Pancreas (tissue), 10 donors: Measurements from ENCODE around the gene CNTNAP5. TPM values are rescaled to one million over a fixed set of nuclear protein-coding genes. Genes with fewer than 3 reads are reported as not detected.

Source experiments
- ATAC-seq, 4 donors: fragments of 200-7000 bp; cut with Tn5 transposase; one replicate each; pipeline versions ENCODE4 v1.8.0 to v1.9.1; 2020; ENCODE audit warnings: mild to moderate bottlenecking in 4 of 4, moderate library complexity in 4 of 4
- DNase-seq, 6 donors: peaks; one replicate each; pipeline ENCODE4 v3.0.0-alpha.2; 2020
- FAIRE-seq: peaks from 2 replicates; lab custom pipeline; 2012; peaks lifted over from hg19 to GRCh38; lab: Jason Lieb, UNC
- H3K27ac ChIP-seq, 4 donors: fragments of 200-600 bp; sonication (generic); 1 replicate in 3 of 4; 2 replicates in 1 of 4; pipeline versions ENCODE4 v1.5.0 to v1.8.0; 2020
- H3K27me3 ChIP-seq, 4 donors: fragments of 200-600 bp; one replicate each; pipeline ENCODE4 v1.8.0; 2021
- H3K36me3 ChIP-seq, 3 donors: fragments of 200-600 bp; sonication (generic) in 1 of 3; one replicate each; pipeline versions ENCODE4 v1.5.0 to v1.8.0; 2020 to 2021
- H3K4me1 ChIP-seq, 3 donors: fragments of 200-600 bp; one replicate each; pipeline ENCODE4 v1.8.0; 2021
- H3K4me3 ChIP-seq, 4 donors: fragments of 200-600 bp; sonication (generic) in 2 of 4; one replicate each; pipeline versions ENCODE4 v1.5.0 to v1.8.0; 2020 to 2021
- H3K9me3 ChIP-seq, 4 donors: fragments of 200-600 bp; one replicate each; pipeline ENCODE4 v1.8.0; 2021
- WGBS, 2 donors: extraction: QIAGEN DNeasy Blood & Tissue Kit; methylation state at CpG; one replicate each; pipeline ENCODE4 v1.1.7; 2013; 5-methylcytosine and 5-hydroxymethylcytosine counted together
- intact Hi-C, 3 donors: fragments of 100-400 bp; cut with DNase I; formaldehyde crosslinking; loops; one replicate each; pipeline versions ENCODE4 v1.11.1 to v1.14.2; 2022
- polyA plus RNA-seq, 2 donors: library from polyadenylated mRNA; stranded (reverse); fragments of 200-250 nt; gene quantifications; one replicate each; pipeline ENCODE4 v1.2.3, GENCODE V29; 2013
- total RNA-seq, 6 donors: library from RNA; stranded (reverse); fragmentation: NEBNext Ultra II Directional in 4 of 6; extraction: Animal tissue kit (Norgen Biotek cat#: 25700) in 4 of 6; gene quantifications; one replicate each; pipeline versions ENCODE4 v1.2.1 to v1.2.4, GENCODE V29; 2021 to 2023
- TF ChIP-seq, protein P1 (sequence below), 4 donors: fragments of 200-600 bp; sonication (generic) in 3 of 4; IDR thresholded peaks; one replicate each; pipeline versions ENCODE4 v1.5.0 to v1.8.0; 2021; ENCODE audit warnings: antibody characterized with exemption in 4 of 4
- donor health status: healthy with polysubstance abuse.
- donor health status: DM: no; HTN: no; CAD: no; lungs with moderate emphysema.
- donor health status: DM: no; HTN: no; CAD: no.
- donor health status: control.
- donor health status: control.
- donor health status: Bipolar disorder and iron deficiency.
- donor health status: DM: yes; HTN: yes; CAD: no.
- donor health status: DM: no; HTN: no; CAD: no.
- donor health status: DM: no; HTN: no; CAD: no.
- donor health status: DM: yes; HTN: yes; CAD: no.

The CNTNAP5 gene
- total and polyA plus RNA-seq, 8 donors, result 0.05 to 0.43 (median 0.12) TPM

DNA sequence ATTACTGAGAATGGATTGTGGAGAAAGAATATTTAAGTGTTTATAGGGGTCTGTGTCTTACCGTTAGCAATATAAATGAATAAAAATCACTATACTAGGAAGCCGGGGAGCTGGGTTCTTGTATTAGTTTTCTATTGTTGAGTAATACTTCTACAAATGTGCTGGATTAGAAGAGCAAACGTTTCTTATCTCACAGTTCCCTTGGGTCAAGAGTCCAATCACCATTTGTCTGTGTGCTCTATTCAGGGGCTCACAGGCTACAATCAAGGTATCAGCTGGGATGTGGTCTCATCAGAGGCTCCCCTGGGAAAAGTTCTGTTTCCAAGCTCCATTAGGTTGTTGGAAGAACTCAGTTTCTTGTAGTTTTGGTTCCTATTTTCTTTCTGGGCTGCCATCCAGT lies 790.9 kb downstream of the CNTNAP5 start:
- DNase-seq (no peak), ATAC-seq (no peak), FAIRE-seq (no peak)
- Histone ChIP-seq H3K4me1 (no peaks in the 10 kb centered on the region), H3K4me3 (no peak overlapping the region), H3K36me3 (no peaks in the 10 kb centered on the region), H3K27me3 (no peaks in the 10 kb centered on the region), H3K27ac (no peak overlapping the region), H3K9me3 (no peaks in the 10 kb centered on the region)
- WGBS, 2 donors, result 38 to 51% methylated on average over 3 of the region's 3 CpGs
- TF ChIP-seq, protein P1, sequence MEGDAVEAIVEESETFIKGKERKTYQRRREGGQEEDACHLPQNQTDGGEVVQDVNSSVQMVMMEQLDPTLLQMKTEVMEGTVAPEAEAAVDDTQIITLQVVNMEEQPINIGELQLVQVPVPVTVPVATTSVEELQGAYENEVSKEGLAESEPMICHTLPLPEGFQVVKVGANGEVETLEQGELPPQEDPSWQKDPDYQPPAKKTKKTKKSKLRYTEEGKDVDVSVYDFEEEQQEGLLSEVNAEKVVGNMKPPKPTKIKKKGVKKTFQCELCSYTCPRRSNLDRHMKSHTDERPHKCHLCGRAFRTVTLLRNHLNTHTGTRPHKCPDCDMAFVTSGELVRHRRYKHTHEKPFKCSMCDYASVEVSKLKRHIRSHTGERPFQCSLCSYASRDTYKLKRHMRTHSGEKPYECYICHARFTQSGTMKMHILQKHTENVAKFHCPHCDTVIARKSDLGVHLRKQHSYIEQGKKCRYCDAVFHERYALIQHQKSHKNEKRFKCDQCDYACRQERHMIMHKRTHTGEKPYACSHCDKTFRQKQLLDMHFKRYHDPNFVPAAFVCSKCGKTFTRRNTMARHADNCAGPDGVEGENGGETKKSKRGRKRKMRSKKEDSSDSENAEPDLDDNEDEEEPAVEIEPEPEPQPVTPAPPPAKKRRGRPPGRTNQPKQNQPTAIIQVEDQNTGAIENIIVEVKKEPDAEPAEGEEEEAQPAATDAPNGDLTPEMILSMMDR (IDR thresholded peaks at IDR 0.05), result no peak
- intact Hi-C loops, result no loop called here

DNA sequence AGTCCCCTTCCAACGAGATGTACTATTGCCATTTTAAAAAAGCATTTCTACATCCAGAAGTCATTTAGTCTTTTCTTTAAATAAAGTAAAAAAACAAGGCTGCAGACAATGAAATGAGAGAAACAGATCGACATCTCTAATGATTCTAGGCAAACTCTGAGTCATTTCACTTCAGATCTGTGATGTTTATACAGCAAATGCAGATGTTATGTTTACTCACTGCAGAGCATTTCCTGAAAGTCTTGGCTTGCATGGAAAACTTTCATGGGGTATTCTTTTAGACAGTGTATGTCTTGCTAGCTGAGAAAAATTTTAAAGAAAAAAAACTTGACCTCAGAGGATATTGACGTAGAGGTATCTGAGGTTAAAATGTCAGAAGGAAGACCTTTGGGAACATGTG lies 797.4 kb downstream of the CNTNAP5 start:
- FAIRE-seq (no peak), ATAC-seq (no peak), DNase-seq (no peak)
- intact Hi-C loops, result no loop called here
- TF ChIP-seq, protein P1 (IDR thresholded peaks at IDR 0.05), result no peak
- Histone ChIP-seq H3K4me1 (no peaks in the 10 kb centered on the region), H3K9me3 (no peaks in the 10 kb centered on the region), H3K4me3 (no peak overlapping the region), H3K36me3 (no peaks in the 10 kb centered on the region), H3K27ac (no peak overlapping the region), H3K27me3 (no peaks in the 10 kb centered on the region)
- WGBS, 2 donors, result 37 to 43% methylated on average over 3 of the region's 3 CpGs

DNA sequence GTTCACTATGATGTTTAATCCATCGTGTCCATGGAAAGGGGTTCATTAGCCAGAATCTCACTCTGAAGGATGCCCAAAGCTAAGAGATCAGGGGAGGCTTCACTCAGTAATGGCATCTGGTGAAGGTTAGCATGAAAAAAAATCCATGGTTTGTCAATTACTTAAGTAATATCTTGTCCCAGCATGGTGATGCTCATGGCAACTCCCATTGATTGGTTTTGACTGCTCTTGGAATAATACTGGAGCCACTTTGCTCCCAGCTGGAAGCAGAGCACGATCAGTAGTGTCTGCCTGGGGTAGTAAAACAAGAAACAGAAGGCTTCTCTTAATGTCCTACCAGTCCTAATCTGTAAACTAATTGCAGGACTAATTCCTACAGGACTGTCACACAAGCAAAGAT lies 799.4 kb downstream of the CNTNAP5 start:
- intact Hi-C loops, result no loop called here
- Histone ChIP-seq H3K4me1 (no peaks in the 10 kb centered on the region), H3K36me3 (no peaks in the 10 kb centered on the region), H3K9me3 (no peaks in the 10 kb centered on the region), H3K4me3 (no peak overlapping the region), H3K27me3 (no peaks in the 10 kb centered on the region), H3K27ac (no peak overlapping the region)
- 64 to 74% methylated on average over 2 of the region's 2 CpGs for WGBS, 2 donors
- TF ChIP-seq, protein P1 (IDR thresholded peaks at IDR 0.05), result no peak
- no peak for DNase-seq
- no peak for FAIRE-seq
- ATAC-seq, result no peak

DNA sequence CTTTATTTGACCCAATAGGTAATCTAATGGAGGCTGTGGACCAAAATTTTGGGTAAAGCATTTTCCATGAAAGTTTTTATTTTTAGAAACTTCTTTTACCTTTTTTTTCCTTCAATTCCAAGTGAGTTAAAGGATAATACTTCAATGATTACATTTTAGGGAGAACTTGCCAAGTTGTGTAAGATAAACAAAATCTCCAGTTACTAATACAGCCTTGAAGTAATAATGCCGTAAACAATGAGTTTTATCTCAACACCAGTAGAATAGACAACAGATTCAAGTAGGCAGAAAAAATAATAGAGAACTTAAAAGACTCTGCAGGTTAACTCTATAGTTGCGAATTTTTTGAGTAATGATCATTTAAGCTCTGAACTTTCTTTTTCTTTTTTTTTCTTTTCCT lies 807.4 kb downstream of the CNTNAP5 start:
- no peak for FAIRE-seq
- no peaks in the 10 kb centered on the region for H3K4me1 ChIP-seq
- no peak overlapping the region for H3K4me3 ChIP-seq
- peaks cover 0 to 4% (median 0%) of the 10 kb centered on the region in 4 donors for H3K9me3 ChIP-seq
- ATAC-seq, result no peak
- no peak for DNase-seq
- 43 to 58% methylated on average over 2 of the region's 2 CpGs for WGBS, 2 donors
- H3K27ac ChIP-seq, result no peak overlapping the region
- intact Hi-C loops, result no loop called here
- TF ChIP-seq, protein P1 (IDR thresholded peaks at IDR 0.05), result no peak
- peaks cover 0 to 6% (median 0%) of the 10 kb centered on the region in 4 donors for H3K27me3 ChIP-seq
- H3K36me3 ChIP-seq, result no peaks in the 10 kb centered on the region

DNA sequence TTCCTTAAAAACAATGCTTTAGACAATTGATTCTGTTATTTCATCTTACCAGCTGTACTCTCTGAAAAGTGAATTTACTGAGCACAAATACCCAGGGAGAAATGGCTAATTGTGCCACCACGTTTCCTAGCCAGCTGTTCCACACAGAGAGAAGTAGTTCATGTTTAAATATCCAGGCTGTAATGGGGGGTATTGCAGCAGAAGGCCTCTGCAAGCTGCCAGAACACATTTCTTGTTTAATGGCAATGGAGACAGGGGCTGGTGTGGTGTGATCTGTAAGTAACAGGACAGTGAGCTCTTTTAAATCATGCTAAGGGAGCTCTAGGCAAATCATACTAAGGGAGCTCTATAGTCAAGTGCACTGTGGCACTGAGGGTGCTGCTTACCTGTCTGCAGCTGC lies 809.2 kb downstream of the CNTNAP5 start:
- no peak overlapping the region for H3K27ac ChIP-seq
- H3K36me3 ChIP-seq, result no peaks in the 10 kb centered on the region
- peaks cover 0 to 4% (median 0%) of the 10 kb centered on the region in 4 donors for H3K9me3 ChIP-seq
- ATAC-seq (no peak), DNase-seq (no peak), FAIRE-seq (no peak)
- peaks cover 0 to 6% (median 0%) of the 10 kb centered on the region in 4 donors for H3K27me3 ChIP-seq
- 42 to 53% methylated on average over 1 of the region's 1 CpG for WGBS, 2 donors
- TF ChIP-seq, protein P1 (IDR thresholded peaks at IDR 0.05), result no peak
- intact Hi-C loops, result no loop called here
- H3K4me1 ChIP-seq, result no peaks in the 10 kb centered on the region
- no peak overlapping the region for H3K4me3 ChIP-seq
